Measurements from ENCODE around the gene CTRB1. TPM values are rescaled to one million over a fixed set of nuclear protein-coding genes. Genes with fewer than 3 reads are reported as not detected.
A peak's percentile ranks its signal among the peaks of the same experiment; 100 is the strongest.

The CTRB1 gene
- polyA plus RNA-seq, 1 experiment: not detected

- TF ChIP-seq CTCF (IDR thresholded peaks at IDR 0.05; ENCODE audit: insufficient read depth, low read depth, low read length): no peak
- H3K36me3 ChIP-seq (ENCODE audit: control insufficient read depth, insufficient read depth, low read length): peaks cover 11% of the 10 kb centered on the region
- H3K4me3 ChIP-seq (ENCODE audit: low read depth, low read length): no peak overlapping the region
- POLR2A ChIA-PET: no interaction called here
- DNase-seq (ENCODE audit: low read depth): no peak
- CTCF ChIA-PET: interaction anchor here (1.4 to 2.3 kb wide), 2 partner anchors 8 to 13 kb away, joined by 4 to 10 read pairs; no protein-coding TSS in a partner anchor
- no peaks in the 10 kb centered on the region for H3K27me3 ChIP-seq (ENCODE audit: control insufficient read depth, insufficient read depth, low read length)
These were observed 28.5 kb downstream of the CTRB1 start for GRCh38 chr16:75247249-75247648.

GRCh38 chr16:75248142-75248535 lies 29.4 kb downstream of the CTRB1 start:
- TF ChIP-seq CTCF (IDR thresholded peaks at IDR 0.05; ENCODE audit: insufficient read depth, low read depth, low read length): no peak
- DNase-seq (ENCODE audit: low read depth): no peak
- CTCF ChIA-PET: interaction anchor here (1.4 to 2.3 kb wide), 2 partner anchors 9 to 14 kb away, joined by 4 to 10 read pairs; no protein-coding TSS in a partner anchor
- no peak overlapping the region for H3K4me3 ChIP-seq (ENCODE audit: low read depth, low read length)
- no peaks in the 10 kb centered on the region for H3K27me3 ChIP-seq (ENCODE audit: control insufficient read depth, insufficient read depth, low read length)
- POLR2A ChIA-PET: no interaction called here
- peaks cover 10% of the 10 kb centered on the region for H3K36me3 ChIP-seq (ENCODE audit: control insufficient read depth, insufficient read depth, low read length)

- Histone ChIP-seq H3K4me3 (ENCODE audit: low read depth, low read length) (peak overlapping the region; percentile 84), H3K27me3 (ENCODE audit: control insufficient read depth, insufficient read depth, low read length) (no peaks in the 10 kb centered on the region), H3K36me3 (ENCODE audit: control insufficient read depth, insufficient read depth, low read length) (peaks cover 10% of the 10 kb centered on the region)
- no peak for DNase-seq (ENCODE audit: low read depth)
- ChIA-PET POLR2A (no interaction called here), CTCF (interaction anchor here (0.8 to 2.3 kb wide), 3 partner anchors 10 to 132 kb away, joined by 3 to 10 read pairs (median 4); no protein-coding TSS in a partner anchor)
- no peak for TF ChIP-seq CTCF (IDR thresholded peaks at IDR 0.05; ENCODE audit: insufficient read depth, low read depth, low read length)
These were observed 30.0 kb downstream of the CTRB1 start for GRCh38 chr16:75248536-75249380.

GRCh38 chr16:75249441-75249840 lies 30.7 kb downstream of the CTRB1 start:
- Histone ChIP-seq H3K27me3 (ENCODE audit: control insufficient read depth, insufficient read depth, low read length) (no peaks in the 10 kb centered on the region), H3K36me3 (ENCODE audit: control insufficient read depth, insufficient read depth, low read length) (peaks cover 9% of the 10 kb centered on the region), H3K4me3 (ENCODE audit: low read depth, low read length) (peak overlapping the region; percentile 84)
- TF ChIP-seq CTCF (IDR thresholded peaks at IDR 0.05; ENCODE audit: insufficient read depth, low read depth, low read length): no peak
- CTCF ChIA-PET: interaction anchor here (0.8 to 2.3 kb wide), 4 partner anchors 15 to 138 kb away, joined by 3 to 10 read pairs (median 5); no protein-coding TSS in a partner anchor
- DNase-seq (ENCODE audit: low read depth): no peak
- POLR2A ChIA-PET: interaction anchor here (1.3 kb wide), 1 partner anchor 56 kb away, joined by 11 read pairs; no protein-coding TSS in a partner anchor

GRCh38 chr16:75250089-75250808 lies 31.5 kb downstream of the CTRB1 start:
- ChIA-PET POLR2A (interaction anchor here (1.3 kb wide), 1 partner anchor 55 kb away, joined by 11 read pairs; no protein-coding TSS in a partner anchor), CTCF (interaction anchor here (1.0 to 1.5 kb wide), 5 partner anchors 16 to 144 kb away, joined by 3 to 6 read pairs (median 4); no protein-coding TSS in a partner anchor)
- DNase-seq (ENCODE audit: low read depth): no peak
- Histone ChIP-seq H3K27me3 (ENCODE audit: control insufficient read depth, insufficient read depth, low read length) (no peaks in the 10 kb centered on the region), H3K36me3 (ENCODE audit: control insufficient read depth, insufficient read depth, low read length) (peaks cover 9% of the 10 kb centered on the region), H3K4me3 (ENCODE audit: low read depth, low read length) (peak overlapping the region; percentile 84)
- no peak for TF ChIP-seq CTCF (IDR thresholded peaks at IDR 0.05; ENCODE audit: insufficient read depth, low read depth, low read length)
